CD4-positive, alpha-beta T cell treated with Interleukin-17A for 1 hour (primary cell): ENCODE measurements around the gene SIGLEC15.
"Not testable (repeated sequence)": the region's sequence is repeated elsewhere in the genome, so short reads cannot be mapped to it uniquely, and the experiment has no call there.

Experiments
- DNase-seq: peaks from one replicate; pipeline ENCODE4 v3.0.0-alpha.2; 2020

The SIGLEC15 gene

GRCh38 chr18:45821026-45821425 lies 4.4 kb upstream of the SIGLEC15 start:
- DNase-seq = no peak

- DNase-seq = no peak
Measured at GRCh38 chr18:45821711-45822110, 3.8 kb upstream of the SIGLEC15 start.

- DNase-seq = no peak
Measured at GRCh38 chr18:45826084-45826483, 609 bp downstream of the SIGLEC15 start.

GRCh38 chr18:45826716-45827115 lies 1.2 kb downstream of the SIGLEC15 start:
- not testable (repeated sequence) for DNase-seq

- DNase-seq = no peak
Measured at GRCh38 chr18:45828917-45829811, 3.7 kb downstream of the SIGLEC15 start.

- no peak for DNase-seq
Measured at GRCh38 chr18:45829855-45830254, 4.4 kb downstream of the SIGLEC15 start.

GRCh38 chr18:45830917-45831316 lies 5.4 kb downstream of the SIGLEC15 start:
- DNase-seq = no peak

- DNase-seq = no peak
Measured at GRCh38 chr18:45833846-45834245, 8.4 kb downstream of the SIGLEC15 start.

- DNase-seq = no peak
Measured at GRCh38 chr18:45834306-45834705, 8.8 kb downstream of the SIGLEC15 start.

- no peak for DNase-seq
Measured at GRCh38 chr18:45835057-45835636, 9.7 kb downstream of the SIGLEC15 start.

GRCh38 chr18:45836242-45837205 lies 11.0 kb downstream of the SIGLEC15 start:
- no peak for DNase-seq

- peak; percentile 51 for DNase-seq
Measured at GRCh38 chr18:45837283-45838070, 12.0 kb downstream of the SIGLEC15 start.

GRCh38 chr18:45838302-45839070 lies 13.0 kb downstream of the SIGLEC15 start:
- no peak for DNase-seq

GRCh38 chr18:45839414-45840395 lies 14.2 kb downstream of the SIGLEC15 start:
- DNase-seq = peak; percentile 37

- no peak for DNase-seq
Measured at GRCh38 chr18:45841060-45841764, 15.7 kb downstream of the SIGLEC15 start.

GRCh38 chr18:45841765-45842442 lies 16.4 kb downstream of the SIGLEC15 start:
- no peak for DNase-seq

- DNase-seq = no peak
Measured at GRCh38 chr18:45843019-45843418, 17.5 kb downstream of the SIGLEC15 start.

GRCh38 chr18:45844938-45845337 lies 19.5 kb downstream of the SIGLEC15 start:
- DNase-seq = no peak

GRCh38 chr18:45845410-45845809 lies 19.9 kb downstream of the SIGLEC15 start:
- DNase-seq = no peak
